Ascending aorta (tissue), 2 donors: ENCODE data around the gene LANCL3. TPM values are rescaled to one million over a fixed set of nuclear protein-coding genes. Genes with fewer than 3 reads are reported as not detected.
"Not testable (repeated sequence)": the region's sequence is repeated elsewhere in the genome, so short reads cannot be mapped to it uniquely, and the experiment has no call there.

ENCODE experiments used
- DNase-seq, 2 donors: peaks; one replicate each; pipeline ENCODE4 v3.0.0-alpha.2; 2019; ENCODE audit warnings: low spot score in 2 of 2
- H3K27ac ChIP-seq, 2 donors: fragments of 200-600 bp; sonication (generic); one replicate each; pipeline ENCODE4 v1.5.1; 2016 to 2017; ENCODE audit warnings: mild to moderate bottlenecking in 1 of 2
- H3K27me3 ChIP-seq: fragments of 200-600 bp; sonication (generic); one replicate; pipeline ENCODE4 v1.5.1; 2017
- H3K36me3 ChIP-seq, 2 donors: fragments of 200-600 bp; sonication (generic); one replicate each; pipeline ENCODE4 v1.5.1; 2016
- H3K4me1 ChIP-seq, 2 donors: fragments of 200-600 bp; sonication (generic); one replicate each; pipeline ENCODE4 v1.5.1; 2016 to 2017; ENCODE audit warnings: mild to moderate bottlenecking in 1 of 2
- H3K4me3 ChIP-seq, 2 donors: fragments of 200-600 bp; sonication (generic); one replicate each; pipeline ENCODE4 v1.5.1; 2016 to 2017; ENCODE audit warnings: mild to moderate bottlenecking in 1 of 2
- H3K9me3 ChIP-seq, 2 donors: fragments of 200-600 bp; sonication (generic); one replicate each; pipeline ENCODE4 v1.5.1; 2016
- intact Hi-C: fragments of 100-400 bp; cut with DNase I; formaldehyde crosslinking; loops from one replicate; pipeline ENCODE4 v1.15.1; 2023
- total RNA-seq: library from RNA; depleted of rRNA; stranded (reverse); fragments of >200 nt; gene quantifications from one replicate; pipeline ENCODE4 v1.1.0, GENCODE V29; 2016
- TF ChIP-seq, protein P1 (sequence below), 3 experiments: fragments of 200-600 bp in 2 of 3; fragments of 450-650 bp in 1 of 3; sonication (generic) in 2 of 3; IDR thresholded peaks; one replicate each; pipeline ENCODE4 v1.5.1; 2016 to 2019; ENCODE audit warnings: antibody characterized with exemption in 3 of 3, mild to moderate bottlenecking in 1 of 3, moderate library complexity in 1 of 3

Gene LANCL3
- total RNA-seq, 1 donor from 2014 or later: 1.7 TPM

DNA sequence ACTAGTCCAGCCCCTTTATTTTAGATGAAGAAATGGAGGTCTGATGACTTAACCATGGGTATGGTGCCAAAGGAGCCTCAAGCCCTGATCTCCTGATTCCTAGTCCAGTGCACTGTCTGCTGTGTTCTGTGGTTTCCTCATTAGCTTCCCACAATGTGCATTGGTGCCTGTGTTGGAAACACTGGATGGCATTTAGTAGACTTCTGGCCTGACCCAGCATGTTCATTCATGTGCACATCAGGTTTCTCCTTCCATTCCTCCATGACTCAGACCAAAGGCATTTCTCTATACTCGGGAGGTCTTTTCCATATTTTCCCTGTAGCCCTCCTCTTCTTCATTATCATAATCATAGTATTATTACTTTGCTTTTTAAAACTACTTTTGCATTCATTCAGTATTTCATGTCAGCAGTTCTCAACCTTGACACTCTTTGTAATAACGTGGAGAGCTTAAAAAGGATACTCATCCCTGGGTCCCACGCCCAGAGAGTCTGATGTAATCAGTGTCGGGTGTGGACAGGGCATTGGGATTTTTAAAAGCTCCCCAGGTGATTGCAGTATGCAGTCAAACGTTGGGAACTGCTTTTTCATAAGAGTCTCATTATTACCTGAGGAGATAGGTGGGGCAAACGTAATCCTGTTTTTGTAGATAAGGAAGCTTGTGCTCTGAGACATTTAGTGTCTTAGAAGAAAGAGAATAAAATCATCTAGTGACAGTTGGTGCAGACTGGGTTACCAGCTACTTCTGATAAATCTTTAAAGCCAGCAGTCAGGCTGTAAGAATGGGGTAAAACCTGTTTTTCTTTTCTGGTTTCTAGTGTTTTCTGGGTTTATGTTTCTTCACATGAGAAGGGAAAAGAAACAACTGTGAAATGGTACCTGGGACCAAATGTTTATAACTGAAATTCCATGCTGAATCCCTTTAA is 73.2 kb downstream of the LANCL3 start:
- no peaks in the 10 kb centered on the region for H3K36me3 ChIP-seq
- H3K27me3 ChIP-seq: no peaks in the 10 kb centered on the region
- no peaks in the 10 kb centered on the region for H3K4me1 ChIP-seq
- no peak overlapping the region for H3K4me3 ChIP-seq
- H3K27ac ChIP-seq: no peak overlapping the region
- DNase-seq: no peak
- no peaks in the 10 kb centered on the region for H3K9me3 ChIP-seq
- TF ChIP-seq, protein P1, sequence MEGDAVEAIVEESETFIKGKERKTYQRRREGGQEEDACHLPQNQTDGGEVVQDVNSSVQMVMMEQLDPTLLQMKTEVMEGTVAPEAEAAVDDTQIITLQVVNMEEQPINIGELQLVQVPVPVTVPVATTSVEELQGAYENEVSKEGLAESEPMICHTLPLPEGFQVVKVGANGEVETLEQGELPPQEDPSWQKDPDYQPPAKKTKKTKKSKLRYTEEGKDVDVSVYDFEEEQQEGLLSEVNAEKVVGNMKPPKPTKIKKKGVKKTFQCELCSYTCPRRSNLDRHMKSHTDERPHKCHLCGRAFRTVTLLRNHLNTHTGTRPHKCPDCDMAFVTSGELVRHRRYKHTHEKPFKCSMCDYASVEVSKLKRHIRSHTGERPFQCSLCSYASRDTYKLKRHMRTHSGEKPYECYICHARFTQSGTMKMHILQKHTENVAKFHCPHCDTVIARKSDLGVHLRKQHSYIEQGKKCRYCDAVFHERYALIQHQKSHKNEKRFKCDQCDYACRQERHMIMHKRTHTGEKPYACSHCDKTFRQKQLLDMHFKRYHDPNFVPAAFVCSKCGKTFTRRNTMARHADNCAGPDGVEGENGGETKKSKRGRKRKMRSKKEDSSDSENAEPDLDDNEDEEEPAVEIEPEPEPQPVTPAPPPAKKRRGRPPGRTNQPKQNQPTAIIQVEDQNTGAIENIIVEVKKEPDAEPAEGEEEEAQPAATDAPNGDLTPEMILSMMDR (IDR thresholded peaks at IDR 0.05): no peak
- intact Hi-C loops: no loop called here

DNA sequence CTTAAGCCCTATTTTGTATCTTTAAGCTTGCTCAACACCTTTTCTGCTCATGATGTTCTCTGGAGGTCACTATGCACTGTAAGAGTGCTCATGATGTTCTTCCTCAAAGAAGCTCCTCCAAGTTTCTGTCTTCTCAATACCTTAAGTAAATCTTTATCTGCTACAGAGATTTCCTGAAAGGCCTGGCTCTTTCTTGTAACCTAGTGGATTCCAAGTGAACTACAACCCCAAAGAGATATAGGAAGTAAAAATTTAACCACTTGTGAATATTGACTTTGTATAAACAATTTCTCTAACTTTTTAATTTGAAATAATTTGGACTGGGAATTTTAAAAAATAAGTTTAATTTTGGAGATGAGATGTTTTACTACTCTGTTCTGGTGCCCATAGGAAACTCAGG is 74.8 kb downstream of the LANCL3 start:
- Histone ChIP-seq H3K36me3 (no peaks in the 10 kb centered on the region), H3K27ac (no peak overlapping the region), H3K27me3 (no peaks in the 10 kb centered on the region), H3K4me1 (no peaks in the 10 kb centered on the region), H3K4me3 (no peak overlapping the region), H3K9me3 (no peaks in the 10 kb centered on the region)
- TF ChIP-seq, protein P1 (IDR thresholded peaks at IDR 0.05): no peak
- DNase-seq: no peak
- intact Hi-C loops: no loop called here

DNA sequence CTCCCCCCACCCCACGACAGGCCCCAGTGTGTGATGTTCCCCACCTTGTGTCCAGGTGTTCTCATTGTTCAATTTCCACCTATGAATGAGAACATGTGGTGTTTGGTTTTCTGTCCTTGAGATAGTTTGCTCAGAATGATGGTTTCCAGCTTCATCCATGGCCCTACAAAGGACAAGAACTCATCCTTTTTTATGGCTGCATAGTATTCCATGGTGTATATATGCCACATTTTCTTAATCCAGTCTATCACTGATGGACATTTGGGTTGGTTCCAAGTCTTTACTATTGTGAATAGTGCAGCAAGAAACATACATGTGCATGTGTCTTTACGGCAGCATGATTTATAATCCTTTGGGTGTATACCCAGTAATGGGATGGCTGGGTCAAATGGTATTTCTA is 79.4 kb downstream of the LANCL3 start:
- H3K27me3 ChIP-seq, H3K27ac ChIP-seq, H3K36me3 ChIP-seq, intact Hi-C loops, H3K9me3 ChIP-seq, DNase-seq, H3K4me1 ChIP-seq, H3K4me3 ChIP-seq: not testable (repeated sequence)

- intact Hi-C loops: no loop called here
- TF ChIP-seq, protein P1 (IDR thresholded peaks at IDR 0.05): no peak
- no peaks in the 10 kb centered on the region for H3K36me3 ChIP-seq
- H3K4me3 ChIP-seq: no peak overlapping the region
- no peaks in the 10 kb centered on the region for H3K27me3 ChIP-seq
- no peak overlapping the region for H3K27ac ChIP-seq
- no peaks in the 10 kb centered on the region for H3K4me1 ChIP-seq
- H3K9me3 ChIP-seq: no peaks in the 10 kb centered on the region
- DNase-seq: no peak
Observed at GRCh38 chrX:37651921-37652452, 80.5 kb downstream of the LANCL3 start.

DNA sequence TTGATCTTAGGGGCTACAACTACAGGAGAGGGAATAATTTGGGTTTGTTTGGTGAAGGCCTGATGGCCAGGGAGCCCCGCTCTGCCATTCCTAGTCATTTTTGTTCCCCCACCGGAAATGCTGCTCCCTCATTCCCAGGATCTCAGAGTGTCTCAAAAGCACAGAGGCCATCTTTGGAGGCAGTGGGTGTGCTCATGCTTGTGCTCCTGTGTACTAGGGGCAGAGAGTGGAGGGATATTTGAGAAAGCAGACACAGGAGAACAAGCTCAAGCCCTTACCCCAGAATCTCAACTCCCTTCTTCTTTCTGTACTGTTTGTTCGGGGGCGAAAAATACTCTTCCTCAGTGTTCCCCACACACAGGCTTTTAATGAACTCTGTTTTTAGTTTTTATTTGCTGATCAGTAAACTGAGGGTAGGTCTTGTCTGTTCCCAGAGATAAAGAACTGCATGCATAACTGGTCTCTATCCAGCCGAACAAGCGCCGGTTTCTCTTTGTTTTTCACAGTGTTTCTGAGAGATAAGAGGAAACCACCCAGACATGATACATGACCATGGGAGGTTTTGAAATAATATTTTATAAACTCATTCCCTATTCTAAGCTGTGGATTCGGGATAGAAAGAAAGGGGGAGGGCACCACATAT is 81.2 kb downstream of the LANCL3 start:
- Histone ChIP-seq H3K36me3 (no peaks in the 10 kb centered on the region), H3K27ac (no peak overlapping the region), H3K27me3 (no peaks in the 10 kb centered on the region), H3K4me1 (no peaks in the 10 kb centered on the region), H3K9me3 (no peaks in the 10 kb centered on the region), H3K4me3 (no peak overlapping the region)
- intact Hi-C loops: no loop called here
- TF ChIP-seq, protein P1 (IDR thresholded peaks at IDR 0.05): no peak
- no peak for DNase-seq
